GM19351 (cell line): ENCODE results near the gene DNAL1.
"Not testable (repeated sequence)": the region's sequence is repeated elsewhere in the genome, so short reads cannot be mapped to it uniquely, and the experiment has no call there.

Experiments
- ATAC-seq: cut with Tn5 transposase; IDR thresholded peaks from one replicate; pipeline ENCODE4 v1.9.1; 2021; ENCODE audit warnings: mild to moderate bottlenecking, moderate library complexity; ENCODE audit not compliant: unreplicated experiment

The DNAL1 gene, protein sequence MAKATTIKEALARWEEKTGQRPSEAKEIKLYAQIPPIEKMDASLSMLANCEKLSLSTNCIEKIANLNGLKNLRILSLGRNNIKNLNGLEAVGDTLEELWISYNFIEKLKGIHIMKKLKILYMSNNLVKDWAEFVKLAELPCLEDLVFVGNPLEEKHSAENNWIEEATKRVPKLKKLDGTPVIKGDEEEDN

DNA sequence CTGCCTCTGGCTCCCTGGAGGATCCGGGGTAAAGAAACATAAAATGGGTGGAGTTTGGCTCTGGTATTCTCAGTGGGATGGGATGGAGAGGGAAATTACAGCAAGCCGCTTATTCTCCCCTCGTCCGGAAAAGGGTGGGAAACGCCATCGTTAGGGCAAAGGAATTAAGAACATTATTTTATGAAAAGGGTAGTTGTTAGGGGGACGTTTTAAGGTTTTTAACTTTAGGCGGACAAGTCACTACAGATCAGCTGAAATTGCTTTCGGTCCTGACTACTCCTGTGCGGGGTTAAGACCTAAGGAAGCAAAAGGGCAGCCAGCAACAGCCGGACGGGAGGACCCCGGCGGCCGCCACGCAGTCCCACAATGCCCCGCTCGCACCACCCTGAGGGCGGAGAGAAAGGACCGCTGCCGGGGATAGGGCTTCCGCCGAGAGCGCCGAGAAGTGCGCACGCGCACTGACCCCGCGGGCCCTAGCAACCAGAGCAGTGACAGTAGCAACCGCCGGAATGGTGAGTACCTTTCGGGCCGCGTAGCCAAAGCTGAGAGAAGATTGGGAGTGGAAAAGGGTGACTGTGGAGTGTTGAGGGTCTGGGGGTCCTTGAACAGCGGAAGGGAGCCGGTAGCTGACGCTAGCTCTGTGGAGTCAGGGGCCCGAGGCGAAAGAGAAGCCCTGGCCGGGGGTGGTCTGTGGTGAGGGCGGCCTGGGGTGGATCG is at the start of gene DNAL1:
TSS of gene DNAL1 (plus strand) at position 456 of the 717 bp plus-strand sequence. CDS start at position 510, 54 bp downstream.
- ATAC-seq: peak; percentile 99

DNA sequence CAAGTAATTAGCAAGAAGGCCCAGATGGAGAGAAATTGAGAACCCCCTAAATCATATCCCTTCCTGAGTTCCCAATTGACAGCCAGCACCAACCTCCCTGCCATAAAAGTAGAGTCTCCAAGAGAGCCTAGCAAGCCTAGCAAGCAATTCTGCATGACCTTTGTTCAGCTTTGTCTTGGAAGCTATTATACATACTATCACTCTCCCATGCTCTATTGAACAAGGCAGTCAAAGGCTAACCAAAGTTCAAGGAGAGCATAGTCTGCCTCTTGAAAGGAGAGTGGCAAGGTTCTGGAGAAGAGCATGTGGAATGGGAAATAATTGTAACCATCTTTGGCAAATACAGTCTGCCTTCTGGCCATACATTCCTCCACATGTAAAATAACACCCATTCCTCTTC is 45.3 kb upstream of the DNAL1 start:
- ATAC-seq: no peak

DNA sequence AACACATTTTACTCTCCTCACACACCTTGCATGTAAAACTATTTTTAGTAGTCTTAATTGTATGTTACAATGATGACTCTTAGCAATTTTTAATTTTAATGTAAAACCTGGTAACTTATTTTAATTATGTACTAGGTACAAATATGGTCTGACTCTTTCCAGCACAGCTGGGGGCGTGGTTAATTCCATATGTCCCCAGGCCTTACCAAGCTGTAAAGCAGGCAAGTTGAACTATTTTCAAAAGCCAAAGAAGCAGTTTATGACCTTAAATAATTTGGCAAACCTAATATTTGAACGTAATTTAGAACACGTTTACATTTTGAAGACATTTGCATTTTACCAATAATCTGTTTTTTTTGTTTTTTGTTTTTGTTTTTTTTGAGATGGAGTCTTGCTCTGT is 41.8 kb upstream of the DNAL1 start:
- no peak for ATAC-seq

DNA sequence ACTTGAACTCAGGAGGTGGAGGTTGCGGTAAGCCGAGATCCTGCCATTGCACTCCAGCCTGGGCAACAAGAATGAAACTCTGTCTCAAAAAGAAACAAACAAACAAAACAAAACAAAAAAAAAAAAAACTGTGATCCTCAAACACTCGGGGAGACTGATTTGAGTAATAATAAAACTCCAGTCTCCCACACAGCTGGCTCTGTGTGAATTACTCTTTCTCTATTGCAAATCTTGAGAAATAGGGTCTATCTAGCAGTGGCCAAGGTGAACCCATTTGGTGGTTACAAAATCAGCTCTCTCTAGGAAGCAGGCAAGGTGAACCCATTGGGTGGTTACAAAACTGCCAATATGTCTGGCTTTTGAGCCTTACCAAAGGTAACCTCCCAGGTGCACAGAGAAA is 38.5 kb upstream of the DNAL1 start:
- no peak for ATAC-seq

DNA sequence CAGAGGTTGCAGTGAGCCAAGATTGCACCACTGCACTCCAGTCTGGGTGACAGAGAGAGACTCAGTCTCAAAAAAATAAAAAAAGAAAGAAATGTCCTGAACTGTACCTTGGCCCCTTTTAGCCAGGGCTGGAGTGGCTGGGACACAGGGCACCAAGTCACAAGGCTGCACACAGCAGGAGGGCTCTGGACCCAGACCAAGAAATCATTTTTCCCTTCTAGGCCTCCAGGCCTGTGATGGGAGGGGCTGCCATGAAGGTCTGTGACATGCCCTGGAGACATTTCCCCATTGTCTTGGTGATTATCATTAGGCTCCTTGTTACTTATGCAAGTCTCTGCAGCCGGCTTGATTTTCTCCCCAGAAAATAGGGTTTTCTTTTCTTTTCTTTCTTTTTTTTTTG is 37.5 kb upstream of the DNAL1 start:
- no peak for ATAC-seq

DNA sequence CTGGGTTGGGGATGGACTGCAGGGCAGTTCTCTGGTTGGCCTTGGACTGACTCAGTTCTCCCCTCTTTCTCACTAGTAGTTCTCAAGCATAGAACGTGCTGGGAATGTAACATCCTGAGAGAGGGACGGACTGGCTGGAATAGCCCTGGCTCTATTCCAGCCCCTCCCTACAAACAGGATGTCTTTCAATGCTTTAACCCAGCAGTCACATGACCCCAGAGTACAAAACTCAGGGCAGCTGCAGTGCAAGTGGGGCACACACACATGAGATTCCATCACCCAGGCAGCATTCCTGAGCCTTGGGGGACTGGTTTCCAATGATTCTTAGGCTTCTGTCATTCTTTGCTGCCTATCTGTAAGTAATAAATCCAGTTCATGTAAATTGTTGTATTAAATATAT is 34.1 kb upstream of the DNAL1 start:
- ATAC-seq: no peak

DNA sequence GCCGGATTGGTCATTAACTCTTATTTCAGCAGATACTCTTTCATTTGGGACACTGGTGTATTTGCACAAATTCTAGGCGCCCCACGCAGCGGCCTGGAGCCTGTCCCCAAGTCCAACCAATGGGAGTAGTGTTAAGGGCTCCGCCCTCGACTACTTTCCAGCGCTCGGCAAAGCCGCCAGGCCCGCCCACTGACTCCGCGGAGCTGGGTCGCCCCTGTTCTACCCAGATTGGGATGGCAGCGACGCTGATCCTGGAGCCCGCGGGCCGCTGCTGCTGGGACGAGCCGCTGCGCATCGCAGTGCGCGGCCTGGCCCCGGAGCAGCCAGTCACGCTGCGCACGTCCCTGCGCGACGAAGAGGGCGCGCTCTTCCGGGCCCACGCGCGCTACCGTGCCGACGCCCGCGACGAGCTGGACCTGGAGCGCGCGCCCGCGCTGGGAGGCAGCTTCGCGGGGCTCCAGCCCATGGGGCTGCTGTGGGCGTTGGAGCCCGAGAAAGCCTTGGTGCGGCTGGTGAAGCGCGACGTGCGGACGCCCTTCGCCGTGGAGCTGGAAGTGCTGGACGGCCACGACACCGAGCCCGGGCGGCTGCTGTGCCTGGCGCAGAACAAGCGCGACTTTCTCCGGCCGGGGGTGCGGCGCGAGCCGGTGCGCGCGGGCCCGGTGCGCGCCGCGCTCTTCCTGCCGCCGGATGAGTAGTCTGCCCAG is 32.3 kb upstream of the DNAL1 start, which contains the start of gene ACOT6:
TSS of gene ACOT6 (plus strand) at position 179 of the 707 bp plus-strand sequence. CDS start at position 234, 55 bp downstream.
- peak; percentile 77 for ATAC-seq

DNA sequence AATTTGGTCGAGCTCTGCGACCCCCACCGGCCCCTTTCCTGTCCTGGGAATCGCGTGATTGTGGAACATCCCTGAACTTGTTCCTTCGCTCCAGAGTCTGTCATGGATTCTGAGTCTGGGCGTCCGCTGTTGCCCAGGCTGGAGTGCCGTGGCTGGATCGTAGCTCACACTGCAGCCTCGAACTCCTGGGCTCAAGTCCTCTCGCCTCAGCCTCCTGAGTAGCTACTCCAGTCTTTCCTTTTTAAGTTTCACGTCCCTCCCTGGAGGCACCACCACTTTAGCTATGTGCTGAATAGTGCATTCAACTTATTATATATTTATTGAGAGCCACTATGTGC is 31.8 kb upstream of the DNAL1 start:
- ATAC-seq: no peak

DNA sequence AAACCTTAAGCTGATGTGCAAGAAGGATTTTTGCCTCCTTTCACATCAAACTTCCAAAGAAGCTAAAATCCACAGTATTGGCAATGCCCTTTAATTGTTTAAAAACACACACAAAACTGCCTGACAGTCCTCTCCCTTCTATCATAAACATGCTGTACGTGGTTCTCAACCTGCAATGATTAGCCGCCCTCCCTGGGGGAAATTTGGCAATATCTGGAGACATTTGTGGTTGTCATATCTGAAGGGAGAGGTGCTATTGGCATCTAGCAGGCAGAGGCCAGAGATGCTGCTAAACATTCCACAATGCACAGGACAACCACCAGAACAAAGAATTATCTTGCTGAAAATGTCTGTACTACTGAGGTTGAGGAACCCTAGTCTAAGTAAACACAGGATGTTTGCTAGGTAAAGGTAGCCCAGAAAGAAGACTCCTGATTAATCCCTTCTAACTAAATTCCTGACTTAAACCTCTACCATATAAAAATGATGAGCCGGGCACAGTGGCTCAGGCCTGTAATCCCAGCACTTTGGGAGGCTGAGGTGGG is 31.3 kb upstream of the DNAL1 start:
- no peak for ATAC-seq

DNA sequence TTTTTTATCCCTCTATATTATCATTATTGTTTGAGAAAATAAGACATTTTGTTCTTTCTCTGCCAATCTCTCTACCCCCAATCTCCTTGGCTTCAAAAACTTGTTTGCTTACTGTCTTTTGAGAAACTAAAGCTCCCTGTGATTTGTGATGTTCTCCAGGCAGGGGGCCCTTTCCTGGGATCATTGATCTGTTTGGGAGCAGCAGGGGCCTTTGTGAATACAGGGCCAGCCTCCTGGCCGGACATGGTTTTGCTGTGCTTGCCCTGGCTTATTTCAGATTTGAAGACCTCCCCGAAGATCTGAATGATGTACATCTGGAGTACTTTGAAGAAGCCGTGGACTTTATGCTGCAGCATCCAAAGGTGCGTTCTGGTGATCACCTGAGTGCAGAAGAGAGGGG is 28.0 kb upstream of the DNAL1 start:
- no peak for ATAC-seq

DNA sequence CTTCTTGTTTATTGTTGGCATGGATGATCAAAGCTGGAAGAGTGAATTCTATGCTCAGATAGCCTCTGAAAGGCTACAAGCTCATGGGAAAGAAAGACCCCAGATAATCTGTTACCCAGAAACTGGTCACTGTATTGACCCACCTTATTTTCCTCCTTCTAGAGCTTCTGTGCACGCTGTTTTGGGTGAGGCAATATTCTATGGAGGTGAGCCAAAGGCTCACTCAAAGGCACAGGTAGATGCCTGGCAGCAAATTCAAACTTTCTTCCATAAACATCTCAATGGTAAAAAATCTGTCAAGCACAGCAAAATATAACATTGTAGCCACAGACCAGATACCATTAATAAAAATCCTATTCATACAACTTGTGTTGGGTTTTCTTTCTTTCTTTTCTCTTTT is 25.3 kb upstream of the DNAL1 start:
- no peak for ATAC-seq

DNA sequence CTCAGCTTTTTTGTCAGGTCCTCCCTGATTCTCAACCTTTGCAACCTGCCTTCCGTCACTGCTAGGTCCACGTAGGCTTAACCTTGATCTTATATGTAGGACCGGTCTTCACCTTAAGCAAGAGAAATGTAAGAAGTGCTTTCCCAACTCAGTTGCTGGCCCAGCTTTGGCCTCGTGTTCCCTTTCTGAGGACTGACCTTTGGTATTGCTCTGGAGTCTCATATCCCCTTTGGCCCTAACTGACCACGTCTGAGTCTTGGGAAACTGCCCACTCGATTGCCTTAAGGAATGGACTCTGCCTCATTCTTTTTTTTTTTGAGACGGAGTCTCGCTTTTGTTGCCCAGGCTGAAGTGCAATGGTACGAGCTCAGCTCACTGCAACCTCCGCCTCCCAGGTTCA is 24.5 kb upstream of the DNAL1 start:
- ATAC-seq: no peak

DNA sequence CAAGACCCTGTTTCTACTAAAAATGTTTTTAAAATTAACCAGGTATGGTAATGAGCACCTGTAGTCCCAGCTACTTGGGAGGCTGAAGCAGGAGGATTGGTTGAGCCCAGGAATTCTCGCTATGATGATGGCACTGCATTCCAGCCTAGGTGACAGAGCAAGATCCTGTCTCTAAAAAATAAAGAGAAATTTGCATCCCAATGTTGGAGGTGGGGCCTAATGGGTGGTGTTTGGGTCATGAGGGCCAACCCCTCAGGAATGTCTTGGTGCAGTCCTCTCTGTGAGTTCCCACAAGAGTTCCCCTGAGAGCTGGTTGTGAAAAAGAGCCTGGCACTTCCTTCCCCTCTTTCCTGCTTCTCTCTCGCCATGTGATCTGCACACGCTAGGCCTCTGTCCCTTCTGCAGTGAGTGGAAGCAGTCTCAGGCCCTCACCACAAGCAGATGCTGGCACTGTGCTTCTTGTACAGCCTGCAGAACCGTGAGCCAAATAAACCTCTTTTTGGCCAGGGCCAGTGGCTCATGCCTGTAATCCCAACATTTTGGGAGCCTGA is 21.2 kb upstream of the DNAL1 start:
- ATAC-seq: no peak

DNA sequence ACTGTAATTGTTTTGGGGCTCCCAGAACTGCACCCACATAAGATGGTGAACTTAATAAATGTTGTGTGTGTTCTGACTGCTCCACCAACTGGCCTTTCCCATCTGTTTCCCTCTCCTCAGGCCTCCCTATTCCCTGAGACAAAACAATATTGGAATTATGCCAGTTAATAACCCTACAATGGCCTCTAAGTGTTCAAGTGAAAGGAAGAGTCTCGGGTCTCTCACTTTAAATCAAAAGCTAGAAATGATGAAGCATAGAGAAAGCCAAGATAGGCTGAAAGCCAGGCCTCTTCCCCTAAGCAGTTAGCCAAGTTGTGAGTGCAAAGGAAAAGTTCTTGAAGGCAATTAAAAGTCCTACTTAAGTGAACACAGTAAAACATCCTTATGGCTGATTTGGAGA is 19.1 kb upstream of the DNAL1 start:
- ATAC-seq: no peak

DNA sequence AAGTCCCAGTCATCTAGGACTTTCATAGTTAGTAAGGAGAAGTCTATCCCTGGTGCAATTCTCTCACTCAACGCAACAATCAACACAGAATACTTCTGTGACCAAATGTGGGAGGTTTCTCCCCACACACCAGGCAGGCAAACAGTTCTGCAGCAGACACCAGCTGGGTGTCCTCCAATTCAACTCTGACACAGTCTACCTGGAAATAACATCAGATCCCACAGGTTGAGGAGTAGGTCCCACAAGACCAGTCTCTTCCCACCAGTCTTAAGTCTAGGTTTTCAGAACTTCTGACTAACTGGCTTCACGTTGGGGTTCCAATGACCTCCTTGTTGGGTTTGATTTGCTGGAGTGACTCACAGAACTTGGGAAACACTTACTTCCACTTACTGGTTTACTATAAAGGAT is 17.6 kb upstream of the DNAL1 start:
- ATAC-seq: no peak

DNA sequence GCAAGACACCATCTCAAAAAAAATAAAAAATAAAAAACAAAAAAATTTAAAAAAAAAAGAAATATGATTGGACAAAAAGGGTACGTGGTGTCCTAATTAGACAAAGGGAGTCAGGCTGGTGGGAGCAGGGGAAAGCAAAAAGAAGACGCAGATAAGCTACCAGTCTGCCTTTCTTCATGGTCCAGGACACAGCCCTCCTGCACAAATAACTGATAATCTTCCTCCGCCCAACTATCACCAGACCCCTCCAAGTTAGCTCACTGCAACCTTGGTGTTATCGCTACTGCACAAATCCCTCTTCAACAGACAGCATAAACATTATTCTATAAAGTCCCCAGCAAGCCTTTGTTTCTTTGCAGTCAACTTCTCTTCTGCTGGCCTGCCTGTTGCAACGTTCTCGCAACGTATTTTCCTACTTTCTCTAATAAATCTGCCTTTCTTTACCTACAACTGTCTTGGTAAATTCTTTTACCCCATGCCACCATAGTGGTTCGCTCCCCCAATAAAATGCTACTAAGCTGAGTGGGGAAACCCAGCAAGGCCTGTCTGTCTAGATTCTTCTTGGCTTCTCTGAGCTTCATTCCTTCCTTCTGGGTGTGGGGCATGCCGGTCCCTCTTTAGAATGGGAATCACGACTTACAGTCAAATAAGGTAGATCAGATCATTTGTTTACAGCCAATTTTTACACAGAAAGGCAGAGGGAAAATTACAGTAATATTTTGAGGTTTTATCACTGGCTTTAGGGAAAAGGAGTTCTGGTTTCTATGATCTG is 14.6 kb upstream of the DNAL1 start:
- ATAC-seq: no peak

DNA sequence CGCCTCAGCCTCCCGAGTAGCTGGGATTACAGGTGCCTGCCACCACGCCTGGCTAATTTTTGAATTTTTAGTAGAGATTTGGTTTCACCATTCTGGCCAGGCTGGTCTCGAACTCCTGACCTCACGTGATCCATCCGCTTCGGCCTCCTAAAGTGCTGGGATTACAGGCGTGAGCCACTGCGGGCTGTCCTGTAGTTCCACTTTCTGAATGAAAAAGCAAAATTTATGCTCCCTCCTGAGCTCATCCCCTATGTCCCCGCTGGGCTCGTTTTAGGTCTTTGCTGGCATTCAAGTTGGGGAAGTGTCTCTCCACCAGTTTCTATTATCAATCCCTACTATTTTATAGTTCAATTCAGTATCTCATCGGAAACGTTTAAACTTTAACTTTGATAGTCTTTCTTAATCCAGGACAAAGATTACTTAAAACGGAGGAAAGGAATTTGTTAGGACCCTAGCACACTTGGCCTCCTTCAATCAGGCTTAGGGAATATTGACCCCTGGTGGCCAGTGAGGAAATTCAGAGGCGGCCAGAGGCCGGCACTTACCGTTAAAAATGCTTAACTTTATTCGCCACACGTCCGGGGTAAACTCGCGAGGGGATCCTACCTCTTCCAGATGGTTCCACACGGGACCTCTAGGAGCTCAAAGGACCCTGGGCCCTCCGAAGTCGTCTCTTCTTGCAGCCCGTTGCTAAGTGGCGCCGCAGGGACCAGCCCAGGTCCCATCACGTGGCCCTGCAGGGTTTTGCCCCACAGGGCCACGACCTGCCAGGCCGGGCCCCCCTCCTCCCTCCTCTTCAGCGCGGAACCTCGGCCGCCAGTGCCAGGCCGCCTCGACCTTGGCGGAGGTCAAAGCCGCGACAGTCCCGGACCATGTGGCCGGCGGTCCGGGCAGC is 11.4 kb upstream of the DNAL1 start:
- no peak for ATAC-seq

DNA sequence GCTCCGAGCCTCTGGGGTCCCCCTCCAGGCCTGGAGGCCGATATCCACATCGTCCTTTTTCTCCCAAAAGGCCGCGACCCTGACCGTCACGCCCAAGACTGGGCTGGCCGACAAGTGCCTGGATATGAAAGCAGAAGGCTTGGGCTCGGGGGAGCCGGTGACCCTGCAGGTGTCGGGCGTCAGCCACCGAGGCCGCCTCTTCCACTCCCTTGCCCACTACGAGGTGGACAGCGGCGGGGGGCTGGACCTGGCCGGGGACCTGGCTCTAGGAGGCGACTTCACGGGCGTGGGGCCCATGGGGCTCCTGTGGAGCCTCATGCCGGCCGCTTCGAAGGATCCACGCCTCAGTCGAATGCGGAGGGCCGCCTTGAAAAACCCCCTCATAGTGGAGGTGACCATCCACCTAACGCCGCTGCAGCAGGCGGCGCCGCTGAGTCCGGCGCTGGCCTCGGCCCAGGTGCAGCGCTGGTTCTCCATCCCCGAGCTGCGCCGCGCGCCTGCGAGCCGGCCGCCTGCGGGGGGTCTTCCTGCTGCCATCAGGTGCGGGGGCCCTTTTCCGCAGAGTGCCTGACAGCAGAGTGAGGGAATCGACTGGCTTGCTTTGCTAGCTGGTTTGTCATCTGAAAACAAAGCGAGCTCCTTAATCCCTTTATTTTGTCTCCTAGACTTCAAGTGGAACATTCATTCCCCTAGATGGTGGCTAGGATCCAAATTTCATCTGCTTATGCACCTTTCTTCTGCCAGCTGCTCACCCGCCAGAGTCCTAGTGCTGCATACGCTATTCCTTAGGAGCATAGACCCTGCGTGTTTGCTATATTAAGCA is 10.6 kb upstream of the DNAL1 start:
- no peak for ATAC-seq

DNA sequence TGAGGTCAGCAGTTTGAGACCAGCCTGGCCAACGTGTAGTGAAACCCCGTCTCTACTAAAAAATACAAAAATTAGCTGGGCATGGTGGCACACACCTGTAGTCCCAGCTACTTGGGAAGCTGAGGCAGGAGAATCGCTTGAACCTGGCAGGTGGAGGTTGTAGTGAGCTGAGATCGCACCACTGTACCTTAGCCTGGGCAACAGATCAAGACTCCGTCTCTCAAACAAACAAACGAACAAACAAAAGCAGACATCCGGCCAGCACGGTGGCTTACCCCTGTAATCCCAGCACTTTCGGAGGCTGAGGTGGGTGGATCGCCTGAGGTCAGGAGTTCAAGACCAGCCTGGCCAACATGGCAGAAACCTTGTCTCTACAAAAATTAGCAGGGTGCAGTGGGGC is 8.4 kb upstream of the DNAL1 start:
- not testable (repeated sequence) for ATAC-seq
